ENCODE data around the gene CDH23. TPM values are rescaled to one million over a fixed set of nuclear protein-coding genes. Genes with fewer than 3 reads are reported as not detected.
A peak's percentile ranks its signal among the peaks of the same experiment; 100 is the strongest.

Gene CDH23
- total and polyA plus RNA-seq, 7 donors: 1.00 to 3.8 (median 1.9) TPM

- no peaks in the 10 kb centered on the region for H3K36me3 ChIP-seq (ENCODE audit: insufficient read depth in 1 of 2, low read depth in 1 of 2)
- H3K4me1 ChIP-seq: peaks cover 3% of the 10 kb centered on the region
- intact Hi-C loops (cut with DNase I): loop anchor here (2.0 to 5.0 kb wide), 3 partner anchors 326 to 396 kb away; partner anchors contain the start of gene SLC29A3 (in 1 of the 2)
- ATAC-seq (peak; percentile 57 to 77 (median 66)), DNase-seq (peak in 1 of 2 donors; percentile 75)
- H3K27me3 ChIP-seq (ENCODE audit: insufficient read depth in 3 of 3, low read length in 2 of 3): no peaks in the 10 kb centered on the region
- H3K9me3 ChIP-seq: no peaks in the 10 kb centered on the region
- 16 to 19% (median 18%) methylated on average over 10 of the region's 10 CpGs for WGBS, 3 donors
- TF ChIP-seq CTCF (IDR thresholded peaks at IDR 0.05): peak; percentile 78
- no peak overlapping the region for H3K4me3 ChIP-seq
- H3K27ac ChIP-seq: no peak overlapping the region
Observed at GRCh38 chr10:71708301-71708703, 311.6 kb downstream of the CDH23 start.

GRCh38 chr10:71708897-71709882, 312.5 kb downstream of the CDH23 start:
- no peak overlapping the region for H3K4me3 ChIP-seq
- TF ChIP-seq CTCF (IDR thresholded peaks at IDR 0.05): no peak
- no peak overlapping the region for H3K27ac ChIP-seq
- ATAC-seq (no peak), DNase-seq (no peak)
- H3K4me1 ChIP-seq: peaks cover 10% of the 10 kb centered on the region
- H3K27me3 ChIP-seq (ENCODE audit: insufficient read depth in 3 of 3, low read length in 2 of 3): no peaks in the 10 kb centered on the region
- 76 to 86% (median 82%) methylated on average over 28 of the region's 28 CpGs for WGBS, 3 donors
- no peaks in the 10 kb centered on the region for H3K9me3 ChIP-seq
- H3K36me3 ChIP-seq (ENCODE audit: insufficient read depth in 1 of 2, low read depth in 1 of 2): no peaks in the 10 kb centered on the region
- intact Hi-C loops (cut with DNase I): loop anchor here (2.0 to 5.0 kb wide), 3 partner anchors 327 to 396 kb away; partner anchors contain the start of gene SLC29A3 (in 1 of the 2)

- no peak for ATAC-seq
- Histone ChIP-seq H3K4me1 (peaks cover 20% of the 10 kb centered on the region), H3K27me3 (ENCODE audit: insufficient read depth in 3 of 3, low read length in 2 of 3) (no peaks in the 10 kb centered on the region), H3K36me3 (ENCODE audit: insufficient read depth in 1 of 2, low read depth in 1 of 2) (no peaks in the 10 kb centered on the region), H3K4me3 (no peak overlapping the region), H3K27ac (no peak overlapping the region), H3K9me3 (no peaks in the 10 kb centered on the region)
- TF ChIP-seq CTCF (IDR thresholded peaks at IDR 0.05): no peak
- intact Hi-C loops (cut with DNase I): loop anchor here in 1 of 2 donors (5.0 kb wide), 1 partner anchor 318 kb away; no protein-coding TSS in a partner anchor
- 90 to 100% (median 96%) methylated on average over 2 of the region's 2 CpGs for WGBS, 3 donors
- no peak for DNase-seq
Observed at GRCh38 chr10:71710519-71710918, 313.8 kb downstream of the CDH23 start.

GRCh38 chr10:71711052-71711623, 314.4 kb downstream of the CDH23 start:
- Histone ChIP-seq H3K4me1 (peaks cover 20% of the 10 kb centered on the region), H3K9me3 (no peaks in the 10 kb centered on the region), H3K36me3 (ENCODE audit: insufficient read depth in 1 of 2, low read depth in 1 of 2) (no peaks in the 10 kb centered on the region), H3K27me3 (ENCODE audit: insufficient read depth in 3 of 3, low read length in 2 of 3) (no peaks in the 10 kb centered on the region), H3K4me3 (no peak overlapping the region), H3K27ac (no peak overlapping the region)
- ATAC-seq (no peak), DNase-seq (no peak)
- WGBS, 3 donors: 88 to 98% (median 91%) methylated on average over 6 of the region's 6 CpGs
- intact Hi-C loops (cut with DNase I): loop anchor here in 1 of 2 donors (5.0 kb wide), 1 partner anchor 319 kb away; no protein-coding TSS in a partner anchor
- TF ChIP-seq CTCF (IDR thresholded peaks at IDR 0.05): no peak

Measured in psoas muscle (tissue), 8 donors.